Panc1 (cell line): ENCODE measurements around the gene RIPOR2. TPM values are rescaled to one million over a fixed set of nuclear protein-coding genes. Genes with fewer than 3 reads are reported as not detected.

ENCODE experiments used
- ATAC-seq: fragments of 200-7000 bp; cut with Tn5 transposase; 2 replicates; pipeline ENCODE4 v1.9.1; 2020; ENCODE audit warnings: mild to moderate bottlenecking, moderate library complexity
- BruUV-seq: library from RNA; stranded (reverse); fragments of 400-500 nt; replicated peaks from 2 replicates; lab custom pipeline; 2021; lab: Mats Ljungman, UMichigan
- CTCF ChIA-PET: fragments of 300-600 bp; sonication (Branson Sonifier 250); formaldehyde crosslinking; loops from one replicate; lab custom pipeline; 2022; ENCODE audit warnings: antibody characterized with exemption; lab: Charles Lee
- POLR2A ChIA-PET: fragments of 300-600 bp; sonication (Branson Sonifier 250); formaldehyde crosslinking; loops from one replicate; lab custom pipeline; 2022; ENCODE audit warnings: antibody characterized with exemption; lab: Charles Lee
- DNase-seq: peaks from one replicate; pipeline ENCODE4 v3.0.0-alpha.2; 2010; ENCODE audit warnings: low read depth, low spot score
- H3K27ac ChIP-seq: 2 replicates; pipeline ENCODE4 v1.5.1; 2011; ENCODE audit warnings: mild to moderate bottlenecking, low read length, inconsistent platforms
- H3K27me3 ChIP-seq: fragments of 200-500 bp; sonication (Bioruptor generic); 2 replicates; pipeline ENCODE4 v1.6.0; 2014; ENCODE audit warnings: low read length, inconsistent platforms; ENCODE audit not compliant: control insufficient read depth, insufficient read depth
- H3K36me3 ChIP-seq: fragments of 200-500 bp; sonication (Bioruptor generic); 2 replicates; pipeline ENCODE4 v1.5.1; 2014; ENCODE audit warnings: inconsistent platforms, mild to moderate bottlenecking, low read length, moderate library complexity; ENCODE audit not compliant: control insufficient read depth, insufficient read depth
- H3K4me1 ChIP-seq: 2 replicates; pipeline ENCODE4 v1.5.1; 2011; ENCODE audit warnings: inconsistent platforms, mild to moderate bottlenecking, low read length, moderate library complexity; ENCODE audit not compliant: control insufficient read depth, insufficient read depth
- H3K4me3 ChIP-seq, 2 experiments: 2 replicates each; pipeline ENCODE4 v1.5.1; 2011 to 2012; ENCODE audit warnings: low read depth in 2 of 2, low read length in 2 of 2, mild to moderate bottlenecking in 2 of 2, inconsistent platforms in 1 of 2, moderate library complexity in 1 of 2
- H3K9me3 ChIP-seq: fragments of 200-500 bp; sonication (Bioruptor generic); 2 replicates; pipeline ENCODE4 v1.5.1; 2014; ENCODE audit warnings: low read depth, mild to moderate bottlenecking, inconsistent platforms, low read length, moderate library complexity; ENCODE audit not compliant: control insufficient read depth, insufficient read depth
- POLR2AphosphoS5 ChIP-seq: IDR thresholded peaks from 2 replicates; pipeline ENCODE4 v1.6.1; 2012; ENCODE audit warnings: mild to moderate bottlenecking, low read depth, low read length, moderate library complexity
- SIN3A ChIP-seq: IDR thresholded peaks from 2 replicates; pipeline ENCODE4 v1.6.1; 2012; ENCODE audit warnings: low read depth, mild to moderate bottlenecking, low read length, moderate library complexity, borderline replicate concordance; ENCODE audit not compliant: insufficient read depth
- TCF7L2 ChIP-seq: IDR thresholded peaks from 2 replicates; pipeline ENCODE4 v1.6.1; 2011; ENCODE audit warnings: mild to moderate bottlenecking, low read depth, low read length, inconsistent platforms
- in situ Hi-C: cut with HindIII; loops from 2 replicates; pipeline ENCODE4 v1.10.0; 2016; ENCODE audit warnings: low sequenced_read_pairs, low pct_unique_long_range_greater_than_20kb
- intact Hi-C: fragments of 100-400 bp; cut with micrococcal nuclease; formaldehyde crosslinking; loops from one replicate; pipeline ENCODE4 v1.10.0; 2022; ENCODE audit not compliant: unreplicated experiment
- total RNA-seq: library from RNA; stranded (reverse); gene quantifications from one replicate; pipeline ENCODE4 v1.2.1, GENCODE V29; 2021; ENCODE audit not compliant: unreplicated experiment
- TF ChIP-seq, protein P1 (sequence below): fragments of 450-650 bp; IDR thresholded peaks from 2 replicates; pipeline ENCODE4 v1.5.1; 2017; ENCODE audit warnings: mild to moderate bottlenecking
- TF ChIP-seq, protein P2 (sequence below), 2 experiments: IDR thresholded peaks; 2 replicates each; pipeline ENCODE4 v1.6.1; 2011 to 2012; ENCODE audit warnings: low read depth in 2 of 2, control low read depth in 1 of 2, low read length in 1 of 2, mild to moderate bottlenecking in 1 of 2, moderate library complexity in 1 of 2; ENCODE audit not compliant: insufficient read depth in 1 of 2

Gene RIPOR2
- total RNA-seq, 1 experiment from 2014 or later: 0.54 TPM

DNA sequence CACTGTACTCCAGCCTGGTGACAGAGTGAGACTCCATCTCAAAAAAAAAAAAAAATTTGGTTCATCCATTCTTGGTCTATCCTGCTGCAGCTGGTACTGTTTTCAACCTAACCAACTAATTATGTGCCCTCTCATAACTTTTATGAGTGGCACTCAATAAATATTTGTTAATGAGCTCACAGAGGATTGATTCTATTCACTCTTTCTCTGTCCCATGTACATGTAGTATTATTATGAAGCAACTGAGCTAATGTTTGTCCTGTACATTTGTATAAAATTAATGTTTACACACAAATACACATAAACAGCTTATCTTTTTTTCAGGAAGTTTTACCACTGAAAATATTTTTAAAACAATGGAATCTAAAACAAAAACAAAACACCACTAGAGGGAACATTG is 10.1 kb downstream of the RIPOR2 start:
- peaks cover 2% of the 10 kb centered on the region; the same call in 1 of the 2 replicates for H3K27me3 ChIP-seq
- no peaks in the 10 kb centered on the region for H3K4me1 ChIP-seq
- no peak overlapping the region for H3K27ac ChIP-seq
- DNase-seq: no peak
- in situ Hi-C loops: no loop called here
- POLR2A ChIA-PET: no interaction called here
- no peaks in the 10 kb centered on the region for H3K9me3 ChIP-seq
- no peaks in the 10 kb centered on the region for H3K36me3 ChIP-seq
- no peak for ATAC-seq
- TF ChIP-seq SIN3A (no peak), TCF7L2 (no peak), POLR2AphosphoS5 (no peak)
- TF ChIP-seq, protein P1, sequence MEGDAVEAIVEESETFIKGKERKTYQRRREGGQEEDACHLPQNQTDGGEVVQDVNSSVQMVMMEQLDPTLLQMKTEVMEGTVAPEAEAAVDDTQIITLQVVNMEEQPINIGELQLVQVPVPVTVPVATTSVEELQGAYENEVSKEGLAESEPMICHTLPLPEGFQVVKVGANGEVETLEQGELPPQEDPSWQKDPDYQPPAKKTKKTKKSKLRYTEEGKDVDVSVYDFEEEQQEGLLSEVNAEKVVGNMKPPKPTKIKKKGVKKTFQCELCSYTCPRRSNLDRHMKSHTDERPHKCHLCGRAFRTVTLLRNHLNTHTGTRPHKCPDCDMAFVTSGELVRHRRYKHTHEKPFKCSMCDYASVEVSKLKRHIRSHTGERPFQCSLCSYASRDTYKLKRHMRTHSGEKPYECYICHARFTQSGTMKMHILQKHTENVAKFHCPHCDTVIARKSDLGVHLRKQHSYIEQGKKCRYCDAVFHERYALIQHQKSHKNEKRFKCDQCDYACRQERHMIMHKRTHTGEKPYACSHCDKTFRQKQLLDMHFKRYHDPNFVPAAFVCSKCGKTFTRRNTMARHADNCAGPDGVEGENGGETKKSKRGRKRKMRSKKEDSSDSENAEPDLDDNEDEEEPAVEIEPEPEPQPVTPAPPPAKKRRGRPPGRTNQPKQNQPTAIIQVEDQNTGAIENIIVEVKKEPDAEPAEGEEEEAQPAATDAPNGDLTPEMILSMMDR: no peak
- TF ChIP-seq, protein P2, sequence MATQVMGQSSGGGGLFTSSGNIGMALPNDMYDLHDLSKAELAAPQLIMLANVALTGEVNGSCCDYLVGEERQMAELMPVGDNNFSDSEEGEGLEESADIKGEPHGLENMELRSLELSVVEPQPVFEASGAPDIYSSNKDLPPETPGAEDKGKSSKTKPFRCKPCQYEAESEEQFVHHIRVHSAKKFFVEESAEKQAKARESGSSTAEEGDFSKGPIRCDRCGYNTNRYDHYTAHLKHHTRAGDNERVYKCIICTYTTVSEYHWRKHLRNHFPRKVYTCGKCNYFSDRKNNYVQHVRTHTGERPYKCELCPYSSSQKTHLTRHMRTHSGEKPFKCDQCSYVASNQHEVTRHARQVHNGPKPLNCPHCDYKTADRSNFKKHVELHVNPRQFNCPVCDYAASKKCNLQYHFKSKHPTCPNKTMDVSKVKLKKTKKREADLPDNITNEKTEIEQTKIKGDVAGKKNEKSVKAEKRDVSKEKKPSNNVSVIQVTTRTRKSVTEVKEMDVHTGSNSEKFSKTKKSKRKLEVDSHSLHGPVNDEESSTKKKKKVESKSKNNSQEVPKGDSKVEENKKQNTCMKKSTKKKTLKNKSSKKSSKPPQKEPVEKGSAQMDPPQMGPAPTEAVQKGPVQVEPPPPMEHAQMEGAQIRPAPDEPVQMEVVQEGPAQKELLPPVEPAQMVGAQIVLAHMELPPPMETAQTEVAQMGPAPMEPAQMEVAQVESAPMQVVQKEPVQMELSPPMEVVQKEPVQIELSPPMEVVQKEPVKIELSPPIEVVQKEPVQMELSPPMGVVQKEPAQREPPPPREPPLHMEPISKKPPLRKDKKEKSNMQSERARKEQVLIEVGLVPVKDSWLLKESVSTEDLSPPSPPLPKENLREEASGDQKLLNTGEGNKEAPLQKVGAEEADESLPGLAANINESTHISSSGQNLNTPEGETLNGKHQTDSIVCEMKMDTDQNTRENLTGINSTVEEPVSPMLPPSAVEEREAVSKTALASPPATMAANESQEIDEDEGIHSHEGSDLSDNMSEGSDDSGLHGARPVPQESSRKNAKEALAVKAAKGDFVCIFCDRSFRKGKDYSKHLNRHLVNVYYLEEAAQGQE (IDR thresholded peaks at IDR 0.05; ENCODE audit: insufficient read depth in 1 of 2, low read depth in 2 of 2, low read length in 1 of 2): no peak
- CTCF ChIA-PET: interaction anchor here (0.7 kb wide), 1 partner anchor 35 kb away, joined by 4 read pairs; no protein-coding TSS in a partner anchor
- intact Hi-C loops: no loop called here
- H3K4me3 ChIP-seq: no peak overlapping the region
- no TSS peak for BruUV-seq

DNA sequence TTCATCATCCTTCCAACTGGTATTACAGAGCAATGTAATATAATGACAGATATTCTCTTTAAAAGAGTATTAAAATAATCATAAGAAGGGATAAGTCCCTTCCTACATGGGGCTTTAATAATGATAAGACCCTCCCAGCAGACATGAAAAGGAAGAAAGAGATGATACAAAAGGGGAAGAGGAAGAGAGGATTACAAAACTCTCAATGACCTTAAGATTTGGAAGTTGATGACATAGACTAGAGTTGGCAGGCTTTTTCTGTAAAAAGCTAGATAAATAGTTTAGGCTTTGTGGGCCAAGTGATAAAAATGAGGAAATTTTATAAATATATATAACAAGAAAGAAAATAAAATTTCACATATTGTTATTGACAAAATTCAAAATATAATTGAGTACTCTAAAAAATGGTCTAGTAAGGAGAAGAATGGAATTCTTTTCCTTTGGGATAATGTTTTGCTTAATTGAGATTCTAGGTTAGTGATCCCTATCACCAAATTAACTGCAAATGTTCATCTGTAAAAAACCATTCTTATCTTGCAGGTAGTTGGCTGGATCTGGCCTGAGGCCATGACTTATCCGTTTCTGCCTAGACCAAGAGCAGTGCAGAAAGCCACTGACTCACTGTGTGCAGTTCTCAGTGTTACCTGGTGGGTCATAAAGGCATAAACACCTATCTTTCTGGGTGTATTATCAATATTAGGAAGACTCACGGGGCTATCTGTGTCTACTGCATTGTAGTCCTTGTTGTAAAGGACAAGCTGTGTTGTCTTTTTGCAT is 11.0 kb downstream of the RIPOR2 start:
- CTCF ChIA-PET: no interaction called here
- H3K9me3 ChIP-seq: no peaks in the 10 kb centered on the region
- H3K27ac ChIP-seq: no peak overlapping the region
- no peaks in the 10 kb centered on the region for H3K4me1 ChIP-seq
- no peaks in the 10 kb centered on the region for H3K36me3 ChIP-seq
- ATAC-seq (no peak), DNase-seq (no peak)
- intact Hi-C loops: no loop called here
- TF ChIP-seq TCF7L2: no peak
- TF ChIP-seq, protein P1: no peak
- no peak for TF ChIP-seq POLR2AphosphoS5
- TF ChIP-seq, protein P2 (IDR thresholded peaks at IDR 0.05; ENCODE audit: insufficient read depth in 1 of 2, low read depth in 2 of 2, low read length in 1 of 2): no peak
- no peak for TF ChIP-seq SIN3A
- no TSS peak for BruUV-seq
- no peak overlapping the region for H3K4me3 ChIP-seq
- POLR2A ChIA-PET: no interaction called here
- in situ Hi-C loops: no loop called here
- 0 out of 2 replicates have a peak, but pooled peaks cover 2% of the 10 kb centered on the region for H3K27me3 ChIP-seq
